ENCODE data around the gene QRFP. TPM values are rescaled to one million over a fixed set of nuclear protein-coding genes. Genes with fewer than 3 reads are reported as not detected.

Gene QRFP
- total and polyA plus RNA-seq, 9 donors, result not detected

DNA sequence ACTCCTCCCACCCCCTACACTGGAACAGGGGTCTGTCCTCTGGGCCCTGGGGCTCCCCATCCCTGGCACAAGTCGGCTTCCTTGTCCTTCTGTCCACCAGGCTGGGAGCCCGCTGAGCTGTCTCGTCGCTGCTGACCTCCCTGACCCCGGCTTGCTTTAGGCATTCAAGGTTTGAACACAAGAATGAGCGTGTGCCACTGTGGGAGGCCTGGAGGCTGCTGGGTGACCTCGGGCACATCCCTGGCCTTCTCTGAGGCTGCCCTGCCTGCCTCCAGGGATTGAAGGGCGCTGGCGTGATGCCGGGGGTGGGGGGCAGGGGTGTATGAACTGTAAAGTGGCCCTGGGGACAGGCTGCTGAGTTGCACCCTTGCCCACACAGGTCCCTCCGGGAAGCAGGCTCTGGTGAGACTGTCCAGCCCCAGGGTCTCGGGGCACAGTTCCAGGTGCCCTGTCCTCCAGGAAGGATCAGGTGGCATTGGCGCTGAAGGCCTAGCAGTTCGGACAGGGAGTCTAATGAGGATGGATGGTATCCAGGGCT lies 24.2 kb upstream of the QRFP start:
- Histone ChIP-seq H3K4me3 (no peak overlapping the region), H3K9me3 (no peaks in the 10 kb centered on the region), H3K36me3 (no peaks in the 10 kb centered on the region), H3K27me3 (no peaks in the 10 kb centered on the region), H3K4me1 (ENCODE audit: insufficient read depth) (peaks cover 8% of the 10 kb centered on the region), H3K27ac (no peak overlapping the region)
- no peak for DNase-seq
- TF ChIP-seq CTCF (IDR thresholded peaks at IDR 0.05), result no peak
- no peak for TF ChIP-seq EP300 (IDR thresholded peaks at IDR 0.05)
- no peak for TF ChIP-seq POLR2A (IDR thresholded peaks at IDR 0.05)
- WGBS, 3 donors, result 69 to 75% (median 71%) methylated on average over 11 to 14 of the region's 14 CpGs
- intact Hi-C loops (cut with DNase I), result no loop called here

GRCh38 chr9:130920233-130920632 lies 23.6 kb upstream of the QRFP start:
- 94 to 95% (median 95%) methylated on average over 8 of the region's 8 CpGs for WGBS, 3 donors
- no peak for DNase-seq
- no peaks in the 10 kb centered on the region for H3K27me3 ChIP-seq

GRCh38 chr9:130919559-130920145 lies 23.0 kb upstream of the QRFP start:
- Histone ChIP-seq H3K4me3 (no peak overlapping the region), H3K27ac (no peak overlapping the region), H3K27me3 (no peaks in the 10 kb centered on the region), H3K9me3 (no peaks in the 10 kb centered on the region), H3K36me3 (no peaks in the 10 kb centered on the region), H3K4me1 (ENCODE audit: insufficient read depth) (peaks cover 8% of the 10 kb centered on the region)
- 84 to 90% (median 84%) methylated on average over 13 to 14 of the region's 14 CpGs for WGBS, 3 donors
- intact Hi-C loops (cut with DNase I), result no loop called here
- DNase-seq, result no peak
- TF ChIP-seq POLR2A (IDR thresholded peaks at IDR 0.05) (no peak), EP300 (IDR thresholded peaks at IDR 0.05) (no peak), CTCF (IDR thresholded peaks at IDR 0.05) (no peak)

More at GRCh38 chr9:130920233-130920632, 23.6 kb upstream of the QRFP start:
- intact Hi-C loops (cut with DNase I), result no loop called here
- Histone ChIP-seq H3K36me3 (no peaks in the 10 kb centered on the region), H3K9me3 (no peaks in the 10 kb centered on the region), H3K4me3 (no peak overlapping the region), H3K27ac (no peak overlapping the region), H3K4me1 (ENCODE audit: insufficient read depth) (peaks cover 8% of the 10 kb centered on the region)
- TF ChIP-seq EP300 (IDR thresholded peaks at IDR 0.05) (no peak), CTCF (IDR thresholded peaks at IDR 0.05) (no peak), POLR2A (IDR thresholded peaks at IDR 0.05) (no peak)

DNA sequence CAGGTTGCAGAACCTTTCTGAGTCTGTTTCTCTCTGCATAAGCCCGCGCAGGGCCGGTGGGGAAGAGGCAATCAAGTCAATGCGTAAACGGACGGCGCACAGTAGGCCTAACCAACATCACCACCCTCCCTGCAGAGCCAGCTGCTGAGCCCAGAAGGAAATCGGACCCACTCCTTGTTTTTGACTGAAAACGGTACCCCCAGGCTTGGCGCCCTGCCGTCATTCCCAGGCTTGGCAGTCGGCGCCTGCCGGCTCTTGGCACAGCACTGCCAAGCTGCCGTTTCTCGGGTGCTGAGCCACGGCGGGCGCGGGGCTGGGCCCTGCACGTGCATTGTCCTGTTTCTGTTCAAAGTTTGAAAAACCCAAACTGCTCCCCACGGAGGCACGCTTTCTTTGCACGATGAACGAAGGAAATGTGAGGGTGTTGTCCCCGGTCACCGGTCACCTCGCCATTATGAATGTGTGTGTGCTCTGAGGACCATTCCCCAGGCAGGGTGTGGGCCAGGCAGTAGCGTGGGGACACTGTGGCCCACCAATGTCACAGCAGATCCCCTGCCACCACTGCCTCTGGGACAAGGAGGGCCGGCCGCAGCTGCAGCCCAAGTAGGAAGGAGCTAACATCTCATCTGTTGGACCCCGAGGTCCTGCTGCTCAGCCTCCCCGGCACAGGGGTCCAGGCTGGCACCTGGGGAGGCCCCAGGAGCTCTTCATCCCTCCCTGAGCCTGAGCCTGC lies 22.4 kb upstream of the QRFP start:
- H3K9me3 ChIP-seq, result no peaks in the 10 kb centered on the region
- no peak overlapping the region for H3K27ac ChIP-seq
- TF ChIP-seq EP300 (IDR thresholded peaks at IDR 0.05) (no peak), CTCF (IDR thresholded peaks at IDR 0.05) (no peak), POLR2A (IDR thresholded peaks at IDR 0.05) (no peak)
- H3K36me3 ChIP-seq, result no peaks in the 10 kb centered on the region
- DNase-seq, result no peak
- peaks cover 8% of the 10 kb centered on the region for H3K4me1 ChIP-seq (ENCODE audit: insufficient read depth)
- intact Hi-C loops (cut with DNase I), result no loop called here
- WGBS, 3 donors, result 78 to 81% (median 80%) methylated on average over 30 to 33 of the region's 33 CpGs
- no peaks in the 10 kb centered on the region for H3K27me3 ChIP-seq
- H3K4me3 ChIP-seq, result no peak overlapping the region

All from ovary (tissue), 9 donors.